Measurements from ENCODE around the gene TANC2. TPM values are rescaled to one million over a fixed set of nuclear protein-coding genes. Genes with fewer than 3 reads are reported as not detected.
A peak's percentile ranks its signal among the peaks of the same experiment; 100 is the strongest.

TANC2 gene
- total and polyA plus RNA-seq, 9 of the 15 experiments (the other 6 are each of a cell fraction or from before 2014, with no cell fraction given), result 0.46 to 7.8 (median 4.5) TPM

- H3K79me2 ChIP-seq (ENCODE audit: control insufficient read depth, insufficient read depth, low read length), result peaks cover 2% of the 10 kb centered on the region; the same call in 1 of the 3 replicates
- POLR2A ChIA-PET, result no interaction called here
- CTCF ChIA-PET (ENCODE audit: low intra/inter-chr PET ratio), result no interaction called here
Measured at GRCh38 chr17:62987136-62987535, 21.1 kb downstream of the TANC2 start.

More at GRCh38 chr17:62987136-62987535, 21.1 kb downstream of the TANC2 start:
- H3K36me3 ChIP-seq (ENCODE audit: control insufficient read depth, insufficient read depth, low read length), result no peaks in the 10 kb centered on the region
- H3K4me3 ChIP-seq, result no peak overlapping the region
- no peak overlapping the region for H2AFZ ChIP-seq (ENCODE audit: low read depth, low read length)
- in situ Hi-C loops (cut with MboI), result no loop called here
- 20% methylated on average over 7 of the region's 7 CpGs for WGBS (ENCODE audit: insufficient coverage, low coverage, missing lambda C conversion rate)
- no peaks in the 10 kb centered on the region for H4K20me1 ChIP-seq (replicated peaks; ENCODE audit: control insufficient read depth, insufficient read depth, low read length)
- H3K9me1 ChIP-seq (ENCODE audit: control insufficient read depth, insufficient read depth, low read length), result no peaks in the 10 kb centered on the region
- no peaks in the 10 kb centered on the region for H3K27me3 ChIP-seq (ENCODE audit: control insufficient read depth in 2 of 2, insufficient read depth in 2 of 2, low read length in 2 of 2)
- DNase-seq (ENCODE audit: extremely low read depth in 1 of 4, low spot score in 3 of 4) (peak; percentile 21 to 38 (median 29)), FAIRE-seq (no peak), ATAC-seq (peak; percentile 84)
- TF ChIP-seq SP2 (IDR thresholded peaks at IDR 0.05; ENCODE audit: extremely low read depth, low read depth, low read length, poor library complexity, severe bottlenecking) (no peak), YY1 (IDR thresholded peaks at IDR 0.05; ENCODE audit: borderline replicate concordance in 1 of 3, control insufficient read depth in 1 of 3, extremely low read depth in 1 of 3, insufficient read depth in 3 of 3, insufficient read length in 1 of 3, insufficient replicate concordance in 2 of 3, low read depth in 1 of 3, low read length in 2 of 3) (peak in 1 of 3 experiments; percentile 38), HNRNPUL1 (IDR thresholded peaks at IDR 0.05; ENCODE audit: low read length) (no peak), RAD21 (CRISPR knock-in tag; conservative IDR thresholded peaks at IDR 0.05 in 1 of 2, IDR thresholded peaks at IDR 0.05 in 1 of 2) (peak in 1 of 2 experiments; percentile 25; a peak in 1 of 4 replicates), CTCFL (IDR thresholded peaks at IDR 0.05; ENCODE audit: borderline replicate concordance, insufficient read depth, low read depth, low read length, poor library complexity, severe bottlenecking) (peak; percentile 49), POLR3A (IDR thresholded peaks at IDR 0.05; ENCODE audit: borderline replicate concordance, extremely low read depth, insufficient read depth, insufficient read length) (no peak)
- TF ChIP-seq, protein P1, sequence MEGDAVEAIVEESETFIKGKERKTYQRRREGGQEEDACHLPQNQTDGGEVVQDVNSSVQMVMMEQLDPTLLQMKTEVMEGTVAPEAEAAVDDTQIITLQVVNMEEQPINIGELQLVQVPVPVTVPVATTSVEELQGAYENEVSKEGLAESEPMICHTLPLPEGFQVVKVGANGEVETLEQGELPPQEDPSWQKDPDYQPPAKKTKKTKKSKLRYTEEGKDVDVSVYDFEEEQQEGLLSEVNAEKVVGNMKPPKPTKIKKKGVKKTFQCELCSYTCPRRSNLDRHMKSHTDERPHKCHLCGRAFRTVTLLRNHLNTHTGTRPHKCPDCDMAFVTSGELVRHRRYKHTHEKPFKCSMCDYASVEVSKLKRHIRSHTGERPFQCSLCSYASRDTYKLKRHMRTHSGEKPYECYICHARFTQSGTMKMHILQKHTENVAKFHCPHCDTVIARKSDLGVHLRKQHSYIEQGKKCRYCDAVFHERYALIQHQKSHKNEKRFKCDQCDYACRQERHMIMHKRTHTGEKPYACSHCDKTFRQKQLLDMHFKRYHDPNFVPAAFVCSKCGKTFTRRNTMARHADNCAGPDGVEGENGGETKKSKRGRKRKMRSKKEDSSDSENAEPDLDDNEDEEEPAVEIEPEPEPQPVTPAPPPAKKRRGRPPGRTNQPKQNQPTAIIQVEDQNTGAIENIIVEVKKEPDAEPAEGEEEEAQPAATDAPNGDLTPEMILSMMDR (IDR thresholded peaks at IDR 0.05 in 2 of 3, conservative IDR thresholded peaks at IDR 0.05 in 1 of 3; ENCODE audit: insufficient read depth in 2 of 3, low read depth in 1 of 3, low read length in 3 of 3), result peak; percentile 28 to 60 (median 60)
- TF ChIP-seq, protein P2, sequence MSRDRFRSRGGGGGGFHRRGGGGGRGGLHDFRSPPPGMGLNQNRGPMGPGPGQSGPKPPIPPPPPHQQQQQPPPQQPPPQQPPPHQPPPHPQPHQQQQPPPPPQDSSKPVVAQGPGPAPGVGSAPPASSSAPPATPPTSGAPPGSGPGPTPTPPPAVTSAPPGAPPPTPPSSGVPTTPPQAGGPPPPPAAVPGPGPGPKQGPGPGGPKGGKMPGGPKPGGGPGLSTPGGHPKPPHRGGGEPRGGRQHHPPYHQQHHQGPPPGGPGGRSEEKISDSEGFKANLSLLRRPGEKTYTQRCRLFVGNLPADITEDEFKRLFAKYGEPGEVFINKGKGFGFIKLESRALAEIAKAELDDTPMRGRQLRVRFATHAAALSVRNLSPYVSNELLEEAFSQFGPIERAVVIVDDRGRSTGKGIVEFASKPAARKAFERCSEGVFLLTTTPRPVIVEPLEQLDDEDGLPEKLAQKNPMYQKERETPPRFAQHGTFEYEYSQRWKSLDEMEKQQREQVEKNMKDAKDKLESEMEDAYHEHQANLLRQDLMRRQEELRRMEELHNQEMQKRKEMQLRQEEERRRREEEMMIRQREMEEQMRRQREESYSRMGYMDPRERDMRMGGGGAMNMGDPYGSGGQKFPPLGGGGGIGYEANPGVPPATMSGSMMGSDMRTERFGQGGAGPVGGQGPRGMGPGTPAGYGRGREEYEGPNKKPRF (IDR thresholded peaks at IDR 0.05; ENCODE audit: low read depth, low read length), result no peak
- intact Hi-C loops (cut with micrococcal nuclease), result no loop called here
- H3K27ac ChIP-seq (ENCODE audit: extremely low read depth, low read depth, low read length), result no peak overlapping the region
- H3K9ac ChIP-seq (ENCODE audit: insufficient read depth in 1 of 2, low read depth in 2 of 2, low read length in 2 of 2), result no peak overlapping the region
- H3K4me1 ChIP-seq (replicated peaks in 1 of 2; ENCODE audit: control insufficient read depth in 2 of 2, insufficient read depth in 2 of 2, low read length in 2 of 2), result no peaks in the 10 kb centered on the region
- H3K4me2 ChIP-seq (ENCODE audit: insufficient read depth, low read length), result no peak overlapping the region
- no TSS peak for BruUV-seq (replicated peaks)
- H3K9me3 ChIP-seq (replicated peaks; ENCODE audit: control insufficient read depth, insufficient read depth, low read depth, low read length), result peaks cover 7% of the 10 kb centered on the region
